Measurements from ENCODE around the gene CLDN25. TPM values are rescaled to one million over a fixed set of nuclear protein-coding genes. Genes with fewer than 3 reads are reported as not detected.
"Not testable (repeated sequence)": the region's sequence is repeated elsewhere in the genome, so short reads cannot be mapped to it uniquely, and the experiment has no call there.

The CLDN25 gene
- polyA plus RNA-seq, 1 donor from 2014 or later, result not detected

DNA sequence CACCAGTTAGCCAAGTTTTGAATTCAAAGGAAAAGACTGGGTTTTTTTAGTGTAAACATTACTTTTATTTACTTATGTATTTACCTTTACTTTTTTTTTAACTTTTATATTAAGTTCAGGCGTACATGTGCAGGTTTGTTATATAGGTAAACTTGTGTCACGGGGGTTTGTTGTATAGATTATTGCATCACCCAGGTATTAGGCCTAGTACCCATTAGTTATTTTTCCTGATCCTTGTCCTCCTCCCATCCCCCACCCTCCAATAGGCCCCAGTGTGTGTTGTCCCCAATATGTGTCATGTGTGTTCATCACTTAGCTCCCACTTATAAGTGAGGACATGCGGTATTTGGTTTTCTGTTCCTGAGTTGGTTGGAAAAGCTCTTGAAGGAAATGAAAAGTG, 26.7 kb upstream of the CLDN25 start:
- H3K27me3 ChIP-seq (ENCODE audit: insufficient read depth, low read depth, low read length), result no peaks in the 10 kb centered on the region

DNA sequence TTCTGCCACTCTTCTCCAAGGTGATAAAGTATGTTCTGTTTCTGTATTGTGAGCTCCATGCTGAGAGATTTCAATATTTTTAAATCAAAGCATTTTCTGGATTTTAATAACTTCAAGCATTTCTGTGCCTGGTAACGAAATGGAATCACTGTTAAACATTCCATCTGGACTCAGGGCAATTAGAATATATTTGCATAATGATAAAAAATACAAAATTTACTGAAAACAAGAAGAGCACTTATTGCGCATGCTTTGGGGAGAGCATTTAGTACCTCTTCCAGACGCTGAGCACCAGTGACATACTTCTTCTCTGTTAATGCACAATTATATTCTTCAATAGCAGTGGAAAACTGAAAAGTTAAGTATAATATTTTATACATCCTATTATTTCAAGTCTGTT, 19.4 kb upstream of the CLDN25 start:
- Histone ChIP-seq H3F3A (ENCODE audit: insufficient read depth, low read length, poor library complexity, severe bottlenecking) (no peaks in the 10 kb centered on the region), H3K4me2 (ENCODE audit: low read length) (no peak overlapping the region), H2AFZ (ENCODE audit: low read depth, low read length) (no peak overlapping the region), H3K27me3 (ENCODE audit: insufficient read depth, low read depth, low read length) (no peaks in the 10 kb centered on the region), H3K9ac (ENCODE audit: low read length) (no peak overlapping the region), H3K27ac (ENCODE audit: low read length) (no peak overlapping the region), H3K9me3 (ENCODE audit: low read length) (no peaks in the 10 kb centered on the region), H3K36me3 (ENCODE audit: insufficient read depth, low read length) (peaks cover 6% of the 10 kb centered on the region), H3K79me2 (replicated peaks; ENCODE audit: insufficient read depth, low read length) (no peaks in the 10 kb centered on the region), H3K4me3 (ENCODE audit: low read length) (no peak overlapping the region), H4K20me1 (ENCODE audit: insufficient read depth) (no peaks in the 10 kb centered on the region), H3K9me2 (ENCODE audit: insufficient read depth, low read length) (no peaks in the 10 kb centered on the region)
- TF ChIP-seq EZH2 (IDR thresholded peaks at IDR 0.05; ENCODE audit: borderline replicate concordance, insufficient read depth, low read length, poor library complexity, severe bottlenecking), result no peak
- TF ChIP-seq, protein P1, sequence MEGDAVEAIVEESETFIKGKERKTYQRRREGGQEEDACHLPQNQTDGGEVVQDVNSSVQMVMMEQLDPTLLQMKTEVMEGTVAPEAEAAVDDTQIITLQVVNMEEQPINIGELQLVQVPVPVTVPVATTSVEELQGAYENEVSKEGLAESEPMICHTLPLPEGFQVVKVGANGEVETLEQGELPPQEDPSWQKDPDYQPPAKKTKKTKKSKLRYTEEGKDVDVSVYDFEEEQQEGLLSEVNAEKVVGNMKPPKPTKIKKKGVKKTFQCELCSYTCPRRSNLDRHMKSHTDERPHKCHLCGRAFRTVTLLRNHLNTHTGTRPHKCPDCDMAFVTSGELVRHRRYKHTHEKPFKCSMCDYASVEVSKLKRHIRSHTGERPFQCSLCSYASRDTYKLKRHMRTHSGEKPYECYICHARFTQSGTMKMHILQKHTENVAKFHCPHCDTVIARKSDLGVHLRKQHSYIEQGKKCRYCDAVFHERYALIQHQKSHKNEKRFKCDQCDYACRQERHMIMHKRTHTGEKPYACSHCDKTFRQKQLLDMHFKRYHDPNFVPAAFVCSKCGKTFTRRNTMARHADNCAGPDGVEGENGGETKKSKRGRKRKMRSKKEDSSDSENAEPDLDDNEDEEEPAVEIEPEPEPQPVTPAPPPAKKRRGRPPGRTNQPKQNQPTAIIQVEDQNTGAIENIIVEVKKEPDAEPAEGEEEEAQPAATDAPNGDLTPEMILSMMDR (IDR thresholded peaks at IDR 0.05; ENCODE audit: poor library complexity, severe bottlenecking), result no peak
- no peak for TF ChIP-seq SMC3 (conservative IDR thresholded peaks at IDR 0.05; ENCODE audit: poor library complexity)
- TF ChIP-seq RAD21 (conservative IDR thresholded peaks at IDR 0.05), result no peak
- TF ChIP-seq TAF1 (IDR thresholded peaks at IDR 0.05; ENCODE audit: low read depth), result no peak

More for the DNA sequence above, 26.7 kb upstream of the CLDN25 start:
- no peaks in the 10 kb centered on the region for H3F3A ChIP-seq (ENCODE audit: insufficient read depth, low read length, poor library complexity, severe bottlenecking)
- H3K9ac ChIP-seq (ENCODE audit: low read length), result no peak overlapping the region
- H2AFZ ChIP-seq (ENCODE audit: low read depth, low read length), result no peak overlapping the region
- TF ChIP-seq TAF1 (IDR thresholded peaks at IDR 0.05; ENCODE audit: low read depth) (no peak), SMC3 (conservative IDR thresholded peaks at IDR 0.05; ENCODE audit: poor library complexity) (no peak)
- TF ChIP-seq, protein P1 (IDR thresholded peaks at IDR 0.05; ENCODE audit: poor library complexity, severe bottlenecking), result no peak
- H3K9me2 ChIP-seq (ENCODE audit: insufficient read depth, low read length), result no peaks in the 10 kb centered on the region
- H3K36me3 ChIP-seq (ENCODE audit: insufficient read depth, low read length), result peaks cover 19% of the 10 kb centered on the region
- no peak overlapping the region for H3K27ac ChIP-seq (ENCODE audit: low read length)
- no peaks in the 10 kb centered on the region for H3K9me3 ChIP-seq (ENCODE audit: low read length)
- H3K4me2 ChIP-seq (ENCODE audit: low read length), result no peak overlapping the region
- H3K79me2 ChIP-seq (replicated peaks; ENCODE audit: insufficient read depth, low read length), result no peaks in the 10 kb centered on the region
- no peak overlapping the region for H3K4me3 ChIP-seq (ENCODE audit: low read length)
- no peaks in the 10 kb centered on the region for H4K20me1 ChIP-seq (ENCODE audit: insufficient read depth)

DNA sequence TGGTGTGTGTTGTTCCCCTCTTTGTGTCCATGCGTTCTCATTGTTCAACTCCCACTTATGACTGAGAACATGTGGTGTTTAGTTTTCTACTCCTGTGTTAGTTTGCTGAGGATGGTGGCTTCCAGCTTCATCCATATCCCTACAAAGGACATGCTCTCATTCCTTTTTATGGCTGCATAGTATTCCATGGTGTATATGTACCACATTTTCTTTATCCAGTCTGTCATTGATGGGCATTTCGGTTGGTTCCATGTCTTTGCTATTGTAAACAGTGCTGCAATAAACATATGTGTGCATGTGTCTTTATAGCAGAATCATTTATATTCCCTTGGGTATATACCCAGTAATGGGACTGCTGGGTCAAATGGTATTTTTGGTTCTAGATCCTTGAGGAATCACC, 16.6 kb upstream of the CLDN25 start:
- not testable (repeated sequence) for H3K9me3 ChIP-seq (ENCODE audit: low read length); H3K36me3 ChIP-seq (ENCODE audit: insufficient read depth, low read length); H3K27ac ChIP-seq (ENCODE audit: low read length); H3F3A ChIP-seq (ENCODE audit: insufficient read depth, low read length, poor library complexity, severe bottlenecking); H3K9me2 ChIP-seq (ENCODE audit: insufficient read depth, low read length); H3K9ac ChIP-seq (ENCODE audit: low read length); H3K79me2 ChIP-seq (replicated peaks; ENCODE audit: insufficient read depth, low read length); H4K20me1 ChIP-seq (ENCODE audit: insufficient read depth); H2AFZ ChIP-seq (ENCODE audit: low read depth, low read length); H3K4me2 ChIP-seq (ENCODE audit: low read length); H3K27me3 ChIP-seq (ENCODE audit: insufficient read depth, low read depth, low read length); H3K4me3 ChIP-seq (ENCODE audit: low read length)

Data from neural cell (in vitro differentiated cells).